GM12878 (cell line): ENCODE data around the gene SPIRE1. TPM values are rescaled to one million over a fixed set of nuclear protein-coding genes. Genes with fewer than 3 reads are reported as not detected.
A peak's percentile ranks its signal among the peaks of the same experiment; 100 is the strongest.

ENCODE experiments used
- ATAC-seq: fragments of 200-7000 bp; cut with Tn5 transposase; 3 replicates; pipeline ENCODE4 v1.9.1; 2020; ENCODE audit warnings: mild to moderate bottlenecking, moderate library complexity
- BruUV-seq: library from RNA; stranded (reverse); fragments of 400-500 nt; replicated peaks from 2 replicates; lab custom pipeline; 2021; lab: Mats Ljungman, UMichigan
- CTCF ChIA-PET: fragments of 300-600 bp; sonication (Branson Sonifier 250); formaldehyde crosslinking; extraction: SDS; loops from one replicate; lab custom pipeline; 2021; ENCODE audit warnings: inconsistent platforms; lab: Yijun Ruan, JAX
- POLR2A ChIA-PET: fragments of 350-600 bp; formaldehyde crosslinking; extraction: SDS; loops from one replicate; lab custom pipeline; 2021; ENCODE audit warnings: inconsistent platforms; lab: Charles Lee
- RAD21 ChIA-PET: fragments of 300-600 bp; sonication (Branson Sonifier 250); formaldehyde crosslinking; loops from one replicate; lab custom pipeline; 2023; ENCODE audit warnings: antibody characterized with exemption; ENCODE audit not compliant: unreplicated experiment; lab: Charles Lee
- SMC1A ChIA-PET: fragments of 300-600 bp; sonication (Branson Sonifier 250); formaldehyde crosslinking; loops from one replicate; lab custom pipeline; 2023; ENCODE audit not compliant: unreplicated experiment, uncharacterized antibody; lab: Charles Lee
- DNase-seq: peaks from one replicate; pipeline ENCODE4 v3.0.0-alpha.2; 2011; ENCODE audit warnings: low read depth, low spot score
- FAIRE-seq: peaks from 3 replicates; lab custom pipeline; 2011; peaks lifted over from hg19 to GRCh38; lab: Jason Lieb, UNC
- H2AFZ ChIP-seq: 2 replicates; pipeline ENCODE4 v1.6.0; 2011; ENCODE audit warnings: low read depth, low read length, control low read depth; ENCODE audit not compliant: control insufficient read depth
- H3K27ac ChIP-seq: 2 replicates; pipeline ENCODE4 v1.5.1; 2011; ENCODE audit warnings: control low read depth; ENCODE audit not compliant: control insufficient read depth, insufficient read depth
- H3K27me3 ChIP-seq, 2 experiments: replicated peaks in 1 of 2; 2 replicates each; pipeline versions ENCODE4 v1.6.0 to v1.6.1; 2011; ENCODE audit warnings: low read length in 1 of 2; ENCODE audit not compliant: control insufficient read depth in 2 of 2, insufficient read depth in 2 of 2
- H3K36me3 ChIP-seq, 2 experiments: 2 replicates each; pipeline ENCODE4 v1.5.1; 2011; ENCODE audit warnings: low read length in 1 of 2; ENCODE audit not compliant: control insufficient read depth in 2 of 2, insufficient read depth in 2 of 2
- H3K4me1 ChIP-seq: 2 replicates; pipeline ENCODE4 v1.6.1; 2011; ENCODE audit warnings: mild to moderate bottlenecking, low read length, moderate library complexity, mixed read lengths; ENCODE audit not compliant: control insufficient read depth, insufficient read depth
- H3K4me2 ChIP-seq: 2 replicates; pipeline ENCODE4 v1.6.0; 2011; ENCODE audit warnings: control low read depth; ENCODE audit not compliant: control insufficient read depth, insufficient read depth
- H3K4me3 ChIP-seq: fragments of 200-600 bp; sonication (generic); 2 replicates; pipeline ENCODE4 v1.5.1; 2016
- H3K79me2 ChIP-seq: 2 replicates; pipeline ENCODE4 v1.6.0; 2011; ENCODE audit warnings: low read length; ENCODE audit not compliant: control insufficient read depth, insufficient read depth
- H3K9ac ChIP-seq: 2 replicates; pipeline ENCODE4 v1.8.0; 2011; ENCODE audit warnings: low read length, control low read depth, mixed read lengths; ENCODE audit not compliant: control insufficient read depth, insufficient read depth
- H3K9me3 ChIP-seq: replicated peaks from 3 replicates; pipeline ENCODE4 v1.5.1; 2011; ENCODE audit warnings: mild to moderate bottlenecking, low read length; ENCODE audit not compliant: control insufficient read depth, insufficient read depth
- H4K20me1 ChIP-seq: 2 replicates; pipeline ENCODE4 v1.6.0; 2011; ENCODE audit not compliant: control insufficient read depth, insufficient read depth
- EGR1 ChIP-seq, 2 experiments: IDR thresholded peaks; 1 replicate in 1 of 2; 2 replicates in 1 of 2; pipeline ENCODE4 v1.6.1; 2011 to 2012; ENCODE audit warnings: low read depth in 2 of 2, low read length in 2 of 2, borderline replicate concordance in 1 of 2, mild to moderate bottlenecking in 1 of 2, moderate library complexity in 1 of 2
- NR2C1 ChIP-seq: fragments of 450-650 bp; IDR thresholded peaks from 2 replicates; pipeline ENCODE4 v1.6.1; 2017; ENCODE audit warnings: antibody characterized with exemption, mild to moderate bottlenecking, moderate library complexity
- SMARCA5 ChIP-seq: fragments of 450-650 bp; IDR thresholded peaks from 2 replicates; pipeline ENCODE4 v1.6.1; 2017; ENCODE audit warnings: mild to moderate bottlenecking
- TAF1 ChIP-seq: IDR thresholded peaks from 2 replicates; pipeline ENCODE4 v1.6.1; 2011; ENCODE audit warnings: mild to moderate bottlenecking, low read depth, low read length, borderline replicate concordance
- WGBS: methylation state at CpG from one replicate; pipeline ENCODE4 v1.1.6; 2016; ENCODE audit warnings: low lambda C conversion rate; ENCODE audit not compliant: insufficient replicate concordance, insufficient coverage; ENCODE audit errors: missing lambda C conversion rate; 5-methylcytosine and 5-hydroxymethylcytosine counted together
- in situ Hi-C: fragments of 300-500 bp; cut with MboI; formaldehyde crosslinking; loops from 9 replicates; pipeline ENCODE4 v1.14.3; 2018; ENCODE audit warnings: mixed read lengths
- intact Hi-C: fragments of 100-400 bp; cut with micrococcal nuclease; formaldehyde crosslinking; loops from one replicate; pipeline ENCODE4 v1.14.2; 2022; ENCODE audit not compliant: unreplicated experiment
- polyA plus RNA-seq, 11 experiments: library from polyadenylated mRNA; depleted of rRNA in 4 of 11; unstranded in 6 of 11; stranded (reverse) in 5 of 11; fragments of >200 nt; fragmentation: Nextera tagmentation in 4 of 11; fragmentation: Illumina TruSeq in 1 of 11; extraction: Ambion mirVana in 4 of 11; extraction: Trizol in 1 of 11; gene quantifications; 1 replicate in 1 of 11; 2 replicates in 10 of 11; pipeline versions ENCODE4 v1.2.1 to v1.2.3, GENCODE V29; 2011 to 2016; ENCODE audit warnings: inconsistent platforms in 2 of 11, missing spikeins in 2 of 11, low read depth in 1 of 11
- total RNA-seq, 4 experiments: library from RNA; depleted of rRNA in 3 of 4; stranded (reverse); fragments of >200 nt in 3 of 4; fragmentation: Illumina TruSeq in 1 of 4; extraction: Trizol in 1 of 4; gene quantifications; 2 replicates each; pipeline versions ENCODE4 v1.2.1 to v1.2.3, GENCODE V29; 2013 to 2021
- TF ChIP-seq, protein P1 (sequence below): fragments of 450-650 bp; IDR thresholded peaks from 2 replicates; pipeline ENCODE4 v1.6.1; 2016; ENCODE audit warnings: mild to moderate bottlenecking
- TF ChIP-seq, protein P2 (sequence below), 3 experiments: IDR thresholded peaks in 2 of 3; conservative IDR thresholded peaks in 1 of 3; 2 replicates each; pipeline ENCODE4 v1.5.1; 2011; ENCODE audit warnings: low read depth in 3 of 3, low read length in 3 of 3, mild to moderate bottlenecking in 3 of 3, control low read depth in 2 of 3, moderate library complexity in 2 of 3, inconsistent platforms in 1 of 3, mixed read lengths in 1 of 3; ENCODE audit not compliant: control insufficient read depth in 2 of 3, insufficient read depth in 1 of 3; ENCODE audit errors: extremely low read depth in 1 of 3

SPIRE1 gene
- total and polyA plus RNA-seq, 10 of the 15 experiments (the other 5 are each of a cell fraction or from before 2014, with no cell fraction given) = 0.18 to 9.2 (median 4.3) TPM

DNA sequence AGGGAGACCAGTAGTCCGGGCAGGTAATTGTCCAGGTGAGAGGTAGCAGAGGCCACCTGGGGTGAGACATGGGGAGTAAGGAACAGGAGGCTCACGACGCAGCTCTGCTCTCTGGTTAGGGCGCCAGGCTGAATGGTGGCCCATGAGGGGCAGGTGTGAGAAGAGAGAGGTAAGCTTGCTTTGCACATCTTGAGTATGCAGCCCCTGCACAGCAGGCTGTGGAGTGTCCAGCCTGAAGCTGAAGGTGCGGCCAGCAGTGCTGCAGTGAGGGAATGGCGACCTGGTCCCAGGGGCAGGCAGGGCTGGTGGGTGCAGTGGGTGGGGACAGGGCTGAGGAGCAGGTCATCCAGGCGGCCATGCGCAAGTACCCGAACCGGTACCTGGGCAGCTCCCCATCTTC, 234.5 kb downstream of the SPIRE1 start:
- SMC1A ChIA-PET = no interaction called here
- H2AFZ ChIP-seq = no peak overlapping the region
- BruUV-seq = no TSS peak
- H3K4me1 ChIP-seq = no peaks in the 10 kb centered on the region
- DNase-seq = no peak
- H3K79me2 ChIP-seq = peaks cover under 1% of the 10 kb centered on the region
- WGBS = 95% methylated on average over 10 of the region's 10 CpGs
- ATAC-seq = no peak
- H3K9me3 ChIP-seq = no peaks in the 10 kb centered on the region
- TF ChIP-seq TAF1 = no peak
- TF ChIP-seq NR2C1 = no peak
- no peak for TF ChIP-seq SMARCA5
- TF ChIP-seq, protein P1, sequence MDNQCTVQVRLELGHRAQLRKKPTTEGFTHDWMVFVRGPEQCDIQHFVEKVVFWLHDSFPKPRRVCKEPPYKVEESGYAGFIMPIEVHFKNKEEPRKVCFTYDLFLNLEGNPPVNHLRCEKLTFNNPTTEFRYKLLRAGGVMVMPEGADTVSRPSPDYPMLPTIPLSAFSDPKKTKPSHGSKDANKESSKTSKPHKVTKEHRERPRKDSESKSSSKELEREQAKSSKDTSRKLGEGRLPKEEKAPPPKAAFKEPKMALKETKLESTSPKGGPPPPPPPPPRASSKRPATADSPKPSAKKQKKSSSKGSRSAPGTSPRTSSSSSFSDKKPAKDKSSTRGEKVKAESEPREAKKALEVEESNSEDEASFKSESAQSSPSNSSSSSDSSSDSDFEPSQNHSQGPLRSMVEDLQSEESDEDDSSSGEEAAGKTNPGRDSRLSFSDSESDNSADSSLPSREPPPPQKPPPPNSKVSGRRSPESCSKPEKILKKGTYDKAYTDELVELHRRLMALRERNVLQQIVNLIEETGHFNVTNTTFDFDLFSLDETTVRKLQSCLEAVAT = no peak
- TF ChIP-seq, all 136 proteins: peak for 0
- H3K36me3 ChIP-seq = no peaks in the 10 kb centered on the region
- POLR2A ChIA-PET = interaction anchor here (1.2 kb wide), 1 partner anchor 22 kb away, joined by 3 read pairs; no protein-coding TSS in a partner anchor
- CTCF ChIA-PET = interaction anchor here (0.7 to 2.6 kb wide), 2 partner anchors 22 to 32 kb away, joined by 3 to 6 read pairs; no protein-coding TSS in a partner anchor
- no peak overlapping the region for H3K27ac ChIP-seq
- no peak overlapping the region for H3K4me2 ChIP-seq
- FAIRE-seq = no peak
- in situ Hi-C loops (no loop called here), intact Hi-C loops (no loop called here)
- H3K9ac ChIP-seq = no peak overlapping the region
- RAD21 ChIA-PET = no interaction called here
- H3K4me3 ChIP-seq = no peak overlapping the region
- no peaks in the 10 kb centered on the region for H4K20me1 ChIP-seq
- H3K27me3 ChIP-seq = no peaks in the 10 kb centered on the region

DNA sequence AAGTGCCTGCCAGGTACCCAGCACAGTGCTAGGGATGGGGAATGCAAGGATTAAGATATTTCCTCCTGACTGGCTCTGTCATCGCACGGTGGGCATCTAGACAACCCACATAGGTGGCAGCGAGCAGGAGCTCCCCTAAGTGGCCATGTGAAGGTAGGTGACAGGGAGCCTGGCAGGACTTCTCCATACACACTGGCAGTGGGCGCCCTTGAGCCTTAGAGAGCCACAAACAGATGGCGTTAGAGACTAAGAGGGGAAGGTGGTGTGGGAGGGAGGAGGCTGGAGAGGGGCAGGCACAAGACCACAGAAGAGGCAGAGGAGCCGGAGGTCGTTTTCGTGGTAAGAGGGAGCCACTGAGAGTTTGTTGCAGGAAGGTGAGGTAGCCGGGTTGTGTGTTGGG, 235.0 kb downstream of the SPIRE1 start:
- no peaks in the 10 kb centered on the region for H3K36me3 ChIP-seq
- SMC1A ChIA-PET = no interaction called here
- CTCF ChIA-PET = interaction anchor here (2.6 kb wide), 1 partner anchor 32 kb away, joined by 6 read pairs; no protein-coding TSS in a partner anchor
- ATAC-seq = peak; percentile 24; the same call in 2 of the 3 replicates
- no peak overlapping the region for H2AFZ ChIP-seq
- H3K4me1 ChIP-seq = no peaks in the 10 kb centered on the region
- RAD21 ChIA-PET = interaction anchor here (1.3 kb wide), 1 partner anchor 46 kb away, joined by 4 read pairs; the partner anchor contains the start of gene AFG3L2
- TF ChIP-seq, protein P2, sequence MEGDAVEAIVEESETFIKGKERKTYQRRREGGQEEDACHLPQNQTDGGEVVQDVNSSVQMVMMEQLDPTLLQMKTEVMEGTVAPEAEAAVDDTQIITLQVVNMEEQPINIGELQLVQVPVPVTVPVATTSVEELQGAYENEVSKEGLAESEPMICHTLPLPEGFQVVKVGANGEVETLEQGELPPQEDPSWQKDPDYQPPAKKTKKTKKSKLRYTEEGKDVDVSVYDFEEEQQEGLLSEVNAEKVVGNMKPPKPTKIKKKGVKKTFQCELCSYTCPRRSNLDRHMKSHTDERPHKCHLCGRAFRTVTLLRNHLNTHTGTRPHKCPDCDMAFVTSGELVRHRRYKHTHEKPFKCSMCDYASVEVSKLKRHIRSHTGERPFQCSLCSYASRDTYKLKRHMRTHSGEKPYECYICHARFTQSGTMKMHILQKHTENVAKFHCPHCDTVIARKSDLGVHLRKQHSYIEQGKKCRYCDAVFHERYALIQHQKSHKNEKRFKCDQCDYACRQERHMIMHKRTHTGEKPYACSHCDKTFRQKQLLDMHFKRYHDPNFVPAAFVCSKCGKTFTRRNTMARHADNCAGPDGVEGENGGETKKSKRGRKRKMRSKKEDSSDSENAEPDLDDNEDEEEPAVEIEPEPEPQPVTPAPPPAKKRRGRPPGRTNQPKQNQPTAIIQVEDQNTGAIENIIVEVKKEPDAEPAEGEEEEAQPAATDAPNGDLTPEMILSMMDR (IDR thresholded peaks at IDR 0.05 in 2 of 3, conservative IDR thresholded peaks at IDR 0.05 in 1 of 3; ENCODE audit: control insufficient read depth in 2 of 3, extremely low read depth in 1 of 3, insufficient read depth in 1 of 3, low read depth in 3 of 3, low read length in 3 of 3) = peak in 2 of 3 experiments; percentile 42 to 46; a peak in 4 of 6 replicates
- no peak for TF ChIP-seq EGR1 (IDR thresholded peaks at IDR 0.05; ENCODE audit: borderline replicate concordance in 1 of 2, low read depth in 2 of 2, low read length in 2 of 2)
- TF ChIP-seq, all 136 proteins: peak for 1
- no peaks in the 10 kb centered on the region for H4K20me1 ChIP-seq
- BruUV-seq = no TSS peak
- in situ Hi-C loops (no loop called here), intact Hi-C loops (no loop called here)
- POLR2A ChIA-PET = interaction anchor here (0.6 kb wide), 1 partner anchor 52 kb away, joined by 6 read pairs; no protein-coding TSS in a partner anchor
- no peak for FAIRE-seq
- no peak overlapping the region for H3K27ac ChIP-seq
- H3K9ac ChIP-seq = no peak overlapping the region
- WGBS = 93% methylated on average over 9 of the region's 9 CpGs
- no peak for DNase-seq
- H3K79me2 ChIP-seq = peaks cover 2% of the 10 kb centered on the region
- no peak overlapping the region for H3K4me2 ChIP-seq
- H3K4me3 ChIP-seq = no peak overlapping the region
- no peaks in the 10 kb centered on the region for H3K27me3 ChIP-seq
- no peaks in the 10 kb centered on the region for H3K9me3 ChIP-seq
